Calu3 (cell line): ENCODE measurements around the gene CALML3. TPM values are rescaled to one million over a fixed set of nuclear protein-coding genes. Genes with fewer than 3 reads are reported as not detected.

Experiments used
- BruUV-seq: library from RNA; stranded (reverse); fragments of 400-500 nt; replicated peaks from 2 replicates; lab custom pipeline; 2021; lab: Mats Ljungman, UMichigan
- CTCF ChIA-PET: fragments of 300-600 bp; sonication (Branson Sonifier 250); formaldehyde crosslinking; loops from one replicate; lab custom pipeline; 2022; ENCODE audit warnings: antibody characterized with exemption; lab: Charles Lee
- DNase-seq: peaks from one replicate; pipeline ENCODE4 v3.0.0; 2022
- H3K27ac Mint-ChIP-seq: one replicate; pipeline ENCODE4 v1.8.0; 2022; ENCODE audit warnings: mixed read lengths; ENCODE audit not compliant: unreplicated experiment
- H3K27me3 Mint-ChIP-seq: one replicate; pipeline ENCODE4 v1.8.0; 2022; ENCODE audit warnings: mixed read lengths; ENCODE audit not compliant: unreplicated experiment
- H3K36me3 Mint-ChIP-seq: one replicate; pipeline ENCODE4 v1.8.0; 2022; ENCODE audit warnings: mild to moderate bottlenecking, moderate library complexity, mixed read lengths; ENCODE audit not compliant: insufficient read depth, unreplicated experiment
- H3K4me1 Mint-ChIP-seq: one replicate; pipeline ENCODE4 v1.8.0; 2022; ENCODE audit warnings: mild to moderate bottlenecking, low read depth, mixed read lengths; ENCODE audit not compliant: unreplicated experiment
- H3K4me3 Mint-ChIP-seq: one replicate; pipeline ENCODE4 v1.8.0; 2022; ENCODE audit warnings: mild to moderate bottlenecking, low read depth, moderate library complexity, mixed read lengths; ENCODE audit not compliant: unreplicated experiment
- H3K9me3 Mint-ChIP-seq: one replicate; pipeline ENCODE4 v1.8.0; 2022; ENCODE audit warnings: low read depth, mixed read lengths; ENCODE audit not compliant: unreplicated experiment
- CTCF ChIP-seq: fragments of 200-600 bp; IDR thresholded peaks from one replicate; pipeline ENCODE4 v1.8.0; 2022; ENCODE audit warnings: antibody characterized with exemption; ENCODE audit not compliant: unreplicated experiment
- intact Hi-C: fragments of 100-400 bp; cut with micrococcal nuclease; formaldehyde crosslinking; loops from one replicate; pipeline ENCODE4 v1.10.0; 2022; ENCODE audit not compliant: unreplicated experiment
- total RNA-seq: library from RNA; stranded (reverse); gene quantifications from 2 replicates; pipeline ENCODE4 v1.2.3, GENCODE V29; 2022

Gene CALML3
- total RNA-seq, 1 experiment from 2014 or later, result not detected

- no peak for DNase-seq
- Mint-ChIP-seq H3K9me3 (no peaks in the 10 kb centered on the region), H3K4me3 (no peak overlapping the region), H3K36me3 (peaks cover 6% of the 10 kb centered on the region), H3K27me3 (no peaks in the 10 kb centered on the region), H3K27ac (no peak overlapping the region), H3K4me1 (no peaks in the 10 kb centered on the region)
- intact Hi-C loops, result loop anchor here (10.0 kb wide), 1 partner anchor 731 kb away; no protein-coding TSS in a partner anchor
- no TSS peak for BruUV-seq
- TF ChIP-seq CTCF, result no peak
- CTCF ChIA-PET, result no interaction called here
Observed at GRCh38 chr10:5545426-5545777, 20.6 kb downstream of the CALML3 start.

GRCh38 chr10:5545778-5546710, 21.3 kb downstream of the CALML3 start:
- intact Hi-C loops, result loop anchor here (2.0 to 10.0 kb wide), 3 partner anchors 39 to 731 kb away; no protein-coding TSS in a partner anchor
- BruUV-seq, result no TSS peak
- H3K27ac Mint-ChIP-seq, result no peak overlapping the region

GRCh38 chr10:5546891-5547680, 22.3 kb downstream of the CALML3 start:
- no peaks in the 10 kb centered on the region for H3K27me3 Mint-ChIP-seq
- H3K36me3 Mint-ChIP-seq, result peaks cover 18% of the 10 kb centered on the region
- CTCF ChIA-PET, result interaction anchor here (0.7 to 2.3 kb wide), 8 partner anchors 19 to 826 kb away, joined by 3 to 13 read pairs (median 4); partner anchors contain the start of genes ANKRD16 and FBH1
- intact Hi-C loops, result loop anchor here (2.0 to 10.0 kb wide), 3 partner anchors 38 to 732 kb away; no protein-coding TSS in a partner anchor
- no peaks in the 10 kb centered on the region for H3K4me1 Mint-ChIP-seq
- peak; percentile 88 for DNase-seq
- BruUV-seq, result no TSS peak
- no peak for TF ChIP-seq CTCF
- no peak overlapping the region for H3K27ac Mint-ChIP-seq
- no peak overlapping the region for H3K4me3 Mint-ChIP-seq
- H3K9me3 Mint-ChIP-seq, result no peaks in the 10 kb centered on the region

More at GRCh38 chr10:5545778-5546710, 21.3 kb downstream of the CALML3 start:
- Mint-ChIP-seq H3K36me3 (peaks cover 10% of the 10 kb centered on the region), H3K4me3 (no peak overlapping the region), H3K27me3 (no peaks in the 10 kb centered on the region), H3K4me1 (no peaks in the 10 kb centered on the region), H3K9me3 (no peaks in the 10 kb centered on the region)
- CTCF ChIA-PET, result interaction anchor here (0.9 to 2.3 kb wide), 6 partner anchors 18 to 343 kb away, joined by 3 to 13 read pairs (median 4); partner anchors contain the start of genes ANKRD16 and FBH1
- peak; percentile 79 for DNase-seq
- no peak for TF ChIP-seq CTCF

GRCh38 chr10:5547681-5547930, 22.8 kb downstream of the CALML3 start:
- intact Hi-C loops, result loop anchor here (2.0 to 10.0 kb wide), 3 partner anchors 37 to 733 kb away; no protein-coding TSS in a partner anchor

More at GRCh38 chr10:5547681-5547930, 22.8 kb downstream of the CALML3 start:
- no peak for TF ChIP-seq CTCF
- H3K9me3 Mint-ChIP-seq, result no peaks in the 10 kb centered on the region
- CTCF ChIA-PET, result interaction anchor here (0.7 to 2.3 kb wide), 7 partner anchors 9 to 826 kb away, joined by 3 to 13 read pairs (median 6); no protein-coding TSS in a partner anchor
- no peak overlapping the region for H3K4me3 Mint-ChIP-seq
- BruUV-seq, result TSS peak; percentile 68
- no peak for DNase-seq
- no peaks in the 10 kb centered on the region for H3K27me3 Mint-ChIP-seq
- no peaks in the 10 kb centered on the region for H3K4me1 Mint-ChIP-seq
- no peak overlapping the region for H3K27ac Mint-ChIP-seq
- peaks cover 18% of the 10 kb centered on the region for H3K36me3 Mint-ChIP-seq
